Measurements from ENCODE around the gene AGK. TPM values are rescaled to one million over a fixed set of nuclear protein-coding genes. Genes with fewer than 3 reads are reported as not detected.
A peak's percentile ranks its signal among the peaks of the same experiment; 100 is the strongest.

Gene AGK, protein sequence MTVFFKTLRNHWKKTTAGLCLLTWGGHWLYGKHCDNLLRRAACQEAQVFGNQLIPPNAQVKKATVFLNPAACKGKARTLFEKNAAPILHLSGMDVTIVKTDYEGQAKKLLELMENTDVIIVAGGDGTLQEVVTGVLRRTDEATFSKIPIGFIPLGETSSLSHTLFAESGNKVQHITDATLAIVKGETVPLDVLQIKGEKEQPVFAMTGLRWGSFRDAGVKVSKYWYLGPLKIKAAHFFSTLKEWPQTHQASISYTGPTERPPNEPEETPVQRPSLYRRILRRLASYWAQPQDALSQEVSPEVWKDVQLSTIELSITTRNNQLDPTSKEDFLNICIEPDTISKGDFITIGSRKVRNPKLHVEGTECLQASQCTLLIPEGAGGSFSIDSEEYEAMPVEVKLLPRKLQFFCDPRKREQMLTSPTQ
- 10 to 100 TPM; 35.2 to 40.8 (median 39.3) TPM for polyA plus RNA-seq (ENCODE audit: insufficient read length in 4 of 4)

DNA sequence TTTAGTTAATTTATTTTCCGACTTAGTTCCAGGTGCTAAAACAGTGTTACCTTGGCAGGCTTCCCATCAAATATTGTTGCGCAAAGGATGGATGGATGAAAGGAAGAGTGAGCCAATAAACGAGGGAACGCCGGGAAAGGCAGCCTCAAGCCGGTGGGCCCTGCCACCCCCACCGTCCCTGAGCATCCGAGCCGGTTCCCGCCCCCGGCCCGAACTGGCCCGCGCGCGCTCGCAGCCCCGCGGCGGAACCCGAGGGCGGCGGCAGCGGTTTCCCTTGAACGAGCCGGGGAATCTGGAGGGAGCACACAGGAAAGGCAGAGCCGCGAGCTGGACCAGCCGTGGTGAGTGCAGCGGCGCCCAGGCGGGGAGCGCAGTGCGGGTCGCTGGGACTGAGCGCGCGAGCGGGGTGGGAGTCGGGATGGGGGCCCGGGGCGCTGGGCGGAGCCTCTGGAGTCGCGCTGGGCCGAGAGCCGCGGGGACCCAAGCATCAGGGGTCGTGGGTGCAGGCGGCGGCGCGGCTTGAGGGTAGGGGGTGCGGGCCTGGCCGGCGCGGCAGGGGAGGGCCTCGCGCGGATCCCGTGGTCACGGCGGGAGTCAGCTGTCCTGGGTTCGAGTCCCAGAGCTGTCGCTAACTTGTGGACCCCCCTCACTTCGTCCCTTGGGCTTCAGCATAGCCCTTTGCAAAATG lies at the start of gene AGK:
Gene AGK, plus strand, starts transcription at position 317 of the 688 bp plus-strand sequence. CDS start 4,057 bp downstream, outside the sequence.
- peak; percentile 58 to 68 (median 62) for DNase-seq (ENCODE audit: low read depth in 4 of 4, low spot score in 3 of 4)

DNA sequence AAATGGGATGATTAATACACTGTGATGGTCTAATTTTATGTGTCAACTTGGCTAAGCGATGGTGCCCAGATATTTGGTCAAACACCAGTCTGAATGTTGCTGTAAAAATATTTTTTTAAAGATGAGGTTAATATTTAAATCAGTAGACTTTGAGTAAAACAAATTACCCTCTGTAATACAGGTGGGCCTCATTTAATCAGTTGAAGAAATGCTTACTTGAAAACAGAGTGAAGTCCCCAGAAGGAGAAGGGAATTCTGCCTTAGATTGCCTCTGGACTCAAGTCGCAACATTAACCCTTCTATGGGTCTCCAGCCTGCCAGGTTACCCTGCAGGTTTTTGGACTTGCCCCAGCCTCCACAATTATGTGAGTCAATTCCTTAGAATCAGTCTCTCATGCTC lies 49.8 kb upstream of the AGK start:
- DNase-seq (ENCODE audit: low read depth in 4 of 4, low spot score in 3 of 4): no peak

DNA sequence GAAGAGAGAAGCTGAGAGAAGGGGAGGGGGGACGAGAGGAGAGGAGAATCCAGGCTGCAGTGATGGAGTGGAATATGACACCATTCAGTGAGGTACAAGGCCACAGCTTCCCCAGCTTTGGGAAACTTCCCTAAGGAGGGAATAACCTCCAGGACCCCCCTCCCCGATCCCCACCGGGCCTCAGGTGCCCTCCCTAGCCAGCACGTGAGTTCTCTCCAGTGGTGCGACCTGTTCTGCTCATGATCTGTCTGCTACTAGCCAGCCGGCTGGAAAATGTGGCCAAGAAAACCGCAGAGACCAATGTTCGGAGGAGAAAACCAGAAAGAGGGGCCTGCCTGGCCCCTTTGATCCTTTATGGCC lies 39.9 kb upstream of the AGK start:
- no peak for DNase-seq (ENCODE audit: low read depth in 4 of 4, low spot score in 3 of 4)

DNA sequence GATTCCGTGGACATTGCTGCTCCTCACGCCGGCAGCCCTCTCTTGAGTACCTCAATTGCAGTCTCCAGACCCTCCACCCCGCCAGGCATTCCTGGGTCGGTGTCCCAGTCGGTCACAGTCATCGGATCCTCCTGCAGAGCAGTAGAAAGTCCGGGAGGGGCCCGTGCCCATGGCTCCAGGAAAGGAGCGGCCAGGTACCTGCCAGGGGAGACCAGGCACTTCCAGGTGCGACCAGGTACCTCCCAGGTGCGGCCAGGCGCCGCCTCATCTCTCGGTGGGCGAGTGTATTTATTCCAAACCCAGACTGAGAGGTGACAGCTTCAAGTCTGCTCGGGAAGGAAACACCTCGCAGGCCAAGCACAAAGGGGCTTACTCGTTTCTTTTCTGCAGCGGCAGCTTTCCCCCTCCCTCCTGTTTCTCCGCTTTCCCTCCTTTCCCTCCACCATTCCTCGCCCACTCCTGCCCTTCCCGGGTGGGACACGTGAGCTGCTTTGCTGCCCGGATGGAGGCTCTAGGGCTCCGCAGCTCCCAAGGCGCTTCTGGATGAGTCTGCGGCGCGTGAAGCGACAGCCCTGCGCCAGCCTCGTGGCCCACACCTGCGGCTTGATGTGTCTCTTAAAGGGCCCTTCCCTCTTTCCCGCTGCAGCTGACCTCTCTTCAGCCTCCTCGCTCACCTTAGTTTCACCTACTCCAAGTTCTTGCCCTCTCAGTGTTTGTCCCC lies 39.4 kb upstream of the AGK start:
- DNase-seq (ENCODE audit: low read depth in 4 of 4, low spot score in 3 of 4): peak in 1 of 4 donors; percentile 4

DNA sequence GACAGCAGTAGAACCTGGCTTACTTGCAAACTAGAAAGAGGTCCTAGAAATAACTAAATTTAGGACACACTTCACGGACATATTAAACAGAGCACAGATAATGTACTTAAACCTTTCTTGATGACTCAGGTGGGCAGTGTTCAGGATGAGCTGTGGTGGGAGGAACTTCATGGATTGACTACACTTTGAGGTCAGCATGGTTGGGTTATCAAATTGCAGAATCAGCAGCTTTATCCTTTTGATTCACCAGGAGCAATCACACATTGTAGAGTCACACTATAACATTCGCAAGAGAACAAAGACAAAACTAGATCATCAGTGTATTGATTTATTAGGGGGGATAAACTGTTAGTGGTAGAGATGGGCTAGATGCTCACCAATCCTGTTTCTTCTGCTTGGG lies 38.6 kb upstream of the AGK start:
- DNase-seq (ENCODE audit: low read depth in 4 of 4, low spot score in 3 of 4): no peak

DNA sequence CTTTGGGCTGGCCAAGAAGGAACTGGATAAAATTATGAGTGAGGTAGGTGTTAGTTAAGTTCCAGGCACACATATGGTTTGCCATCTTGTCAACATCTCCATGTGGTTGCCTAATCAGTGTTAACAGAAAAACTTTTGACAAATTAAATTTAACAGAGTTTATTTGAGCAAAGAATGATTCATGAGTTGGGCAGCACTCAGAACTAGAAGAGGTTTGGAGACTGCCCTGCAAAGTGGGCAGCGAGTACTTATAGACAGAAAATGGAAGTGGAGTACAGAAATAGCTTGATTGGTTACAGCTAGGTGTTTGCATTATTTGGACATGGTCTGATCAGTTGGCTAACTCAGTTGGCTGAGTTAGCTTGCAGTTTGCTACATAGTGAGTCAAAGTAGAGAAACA lies 37.5 kb upstream of the AGK start:
- DNase-seq (ENCODE audit: low read depth in 4 of 4, low spot score in 3 of 4): no peak

DNA sequence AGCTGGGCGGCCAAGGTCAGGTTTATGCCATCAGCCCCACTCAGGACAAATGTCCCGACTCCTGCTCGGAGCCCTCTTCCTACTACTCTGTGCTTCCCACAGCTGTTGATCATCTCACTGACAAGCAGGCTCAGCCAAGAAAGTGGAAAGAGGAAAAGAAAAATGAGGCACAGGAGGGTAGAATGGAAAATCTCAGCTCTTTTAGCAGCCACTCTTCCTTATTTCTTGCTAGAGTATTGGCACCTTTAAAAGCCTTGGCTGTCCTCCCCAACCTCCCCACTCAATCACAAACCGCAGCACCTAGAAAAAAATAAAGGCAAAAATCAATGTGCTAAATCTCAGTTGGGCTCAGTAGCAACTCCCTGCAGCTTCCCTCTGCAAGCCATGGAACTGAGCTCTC lies 35.3 kb upstream of the AGK start:
- no peak for DNase-seq (ENCODE audit: low read depth in 4 of 4, low spot score in 3 of 4)

DNA sequence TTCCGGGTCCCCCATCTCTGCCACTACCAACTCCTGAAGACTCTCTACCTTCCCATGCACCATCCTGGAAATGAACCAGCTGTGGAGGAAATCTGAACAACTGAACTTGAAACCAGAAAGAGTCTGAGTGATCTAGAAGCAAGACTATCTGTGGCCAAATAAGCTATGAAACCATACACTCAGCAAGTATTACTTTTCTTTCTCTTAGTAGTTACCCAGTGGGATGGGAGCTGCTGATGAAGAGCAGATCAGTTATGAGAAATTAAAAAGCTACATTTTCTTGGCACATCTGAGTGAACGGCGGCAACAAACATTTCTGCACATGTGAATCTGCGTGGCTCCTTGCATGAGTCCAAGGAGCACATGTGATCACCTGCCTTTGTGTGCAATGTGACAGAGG lies 31.6 kb upstream of the AGK start:
- DNase-seq (ENCODE audit: low read depth in 4 of 4, low spot score in 3 of 4): no peak

DNA sequence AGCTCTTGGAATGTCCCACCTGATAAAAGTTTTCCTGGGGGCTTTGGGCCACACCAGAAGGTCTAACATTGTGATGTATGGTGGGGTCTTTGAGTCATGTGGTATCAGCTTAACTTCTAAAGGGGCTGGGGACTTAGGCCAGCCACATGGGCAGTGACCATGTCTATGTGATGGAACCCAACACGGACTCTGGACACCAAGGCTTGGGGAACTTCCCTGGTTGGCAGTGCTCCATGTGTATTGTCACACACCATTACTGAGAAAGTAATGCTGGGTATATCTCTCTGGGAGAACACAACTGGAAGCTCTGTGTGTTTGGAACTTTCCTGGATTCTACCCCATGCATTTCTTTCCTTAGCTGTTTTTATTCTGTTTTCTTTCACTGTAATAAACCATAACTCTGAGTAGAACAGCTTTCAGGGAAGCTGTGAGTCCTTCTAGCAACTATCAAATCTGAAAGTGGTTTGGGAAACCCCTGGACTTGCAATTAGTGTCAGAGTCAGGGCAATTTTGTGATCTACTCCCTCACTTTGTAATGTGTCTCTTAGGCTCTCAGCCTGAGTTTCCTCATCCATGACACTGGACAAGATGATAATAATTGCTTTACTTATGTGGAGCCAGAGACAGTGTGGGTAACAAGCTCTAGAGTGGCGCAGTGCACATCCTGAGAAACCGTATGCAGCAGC lies 28.4 kb upstream of the AGK start:
- DNase-seq (ENCODE audit: low read depth in 4 of 4, low spot score in 3 of 4): no peak

DNA sequence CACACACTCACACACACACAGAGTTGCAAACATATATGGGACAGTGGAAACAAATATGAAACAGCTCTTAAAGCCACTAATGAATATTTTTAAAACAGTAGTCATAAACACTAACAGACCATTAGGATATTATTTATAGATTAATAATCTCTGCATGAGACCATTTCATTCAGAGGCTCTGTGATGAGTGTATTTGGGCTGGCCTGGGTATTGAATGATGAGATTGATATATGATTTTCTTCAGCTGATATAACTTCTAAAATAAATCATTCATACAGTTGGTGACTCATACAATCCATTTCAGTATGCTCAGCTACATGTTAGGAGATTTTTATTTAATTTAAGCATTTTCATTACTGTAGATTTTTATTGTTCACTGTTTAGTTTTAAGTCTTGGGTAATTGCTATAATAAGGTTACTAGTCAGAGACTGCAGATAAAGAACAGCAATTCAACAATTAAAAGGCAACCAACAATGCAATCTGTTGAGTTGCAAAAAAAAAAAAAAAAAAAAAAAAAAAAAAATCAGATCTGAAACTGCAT lies 25.2 kb upstream of the AGK start:
- no peak for DNase-seq (ENCODE audit: low read depth in 4 of 4, low spot score in 3 of 4)

DNA sequence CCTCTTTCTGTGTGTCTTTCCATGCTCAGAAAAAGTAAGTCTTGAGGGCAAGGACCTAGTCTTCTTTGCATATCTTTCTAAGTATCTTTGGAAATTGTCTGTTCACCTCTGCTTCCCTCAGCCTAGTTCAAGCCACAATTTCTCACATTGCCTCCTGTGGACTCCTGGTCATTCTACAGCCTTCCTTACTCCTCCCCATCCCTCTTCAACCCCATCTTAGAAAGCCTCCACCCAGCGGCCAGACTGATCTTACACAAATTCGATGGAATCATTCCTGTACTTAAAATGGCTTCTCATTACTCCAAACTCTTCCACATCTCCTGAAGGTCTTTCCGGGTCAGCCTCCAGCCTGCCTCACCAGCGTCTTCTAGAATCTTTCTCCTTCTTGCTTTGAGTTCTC lies 24.1 kb upstream of the AGK start:
- DNase-seq (ENCODE audit: low read depth in 4 of 4, low spot score in 3 of 4): no peak

DNA sequence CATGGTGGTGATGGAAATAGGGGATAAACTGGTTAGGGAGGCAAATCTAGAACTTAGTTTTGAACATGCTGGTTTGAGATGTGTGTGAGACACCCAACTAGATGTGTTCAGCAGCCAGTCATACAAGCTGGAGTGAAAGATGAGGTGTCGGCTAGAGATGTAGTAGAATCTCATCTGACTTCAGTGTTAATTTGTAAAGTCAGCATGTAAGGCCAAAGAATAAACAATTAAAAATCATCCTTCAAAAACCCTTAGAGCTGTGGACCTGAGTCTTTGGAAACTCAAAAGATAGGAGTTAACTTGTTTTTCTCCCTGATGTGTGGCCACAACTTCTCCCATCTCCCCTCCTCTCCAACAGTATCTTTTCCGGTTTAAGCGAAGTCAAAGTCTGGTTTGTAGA lies 22.8 kb upstream of the AGK start:
- no peak for DNase-seq (ENCODE audit: low read depth in 4 of 4, low spot score in 3 of 4)

DNA sequence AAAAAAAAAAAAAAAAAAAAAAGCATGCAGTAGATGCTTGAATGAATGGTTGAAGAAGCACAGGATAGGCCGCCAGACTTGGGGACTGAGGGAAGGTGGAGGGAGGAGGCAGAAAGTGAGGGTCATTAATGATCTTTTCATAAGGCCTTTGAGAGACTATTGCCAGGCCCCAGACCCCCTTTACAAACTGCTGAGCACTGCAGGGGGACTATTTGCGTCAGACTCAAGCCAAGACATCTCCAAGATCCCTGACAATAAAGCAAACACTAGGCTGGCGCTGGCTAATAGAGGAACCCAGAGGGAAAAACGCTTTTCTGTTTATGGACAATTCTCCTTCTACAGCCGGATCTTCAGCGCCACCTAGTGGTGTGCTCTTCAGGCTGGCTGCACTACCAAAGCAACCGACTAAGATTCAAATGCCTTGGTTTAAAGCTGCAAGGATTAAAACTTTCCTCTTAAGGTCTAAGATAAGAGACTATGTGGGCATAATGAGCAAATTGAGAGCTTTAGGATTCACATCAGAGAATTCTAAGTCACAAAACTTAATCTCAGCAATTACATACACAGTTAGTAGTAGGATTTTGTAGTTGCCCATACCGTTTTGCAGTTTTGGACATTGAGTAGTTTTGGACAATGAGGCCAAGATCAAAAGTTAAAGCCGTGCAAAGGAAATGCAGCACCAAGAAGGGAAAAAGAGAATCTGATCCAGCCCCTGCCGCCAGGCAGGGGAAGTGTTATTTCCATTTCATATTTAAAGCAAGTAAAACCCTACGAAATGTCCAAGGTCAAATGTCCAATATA lies 17.9 kb upstream of the AGK start:
- DNase-seq (ENCODE audit: low read depth in 4 of 4, low spot score in 3 of 4): peak; percentile 64 to 78 (median 70)

DNA sequence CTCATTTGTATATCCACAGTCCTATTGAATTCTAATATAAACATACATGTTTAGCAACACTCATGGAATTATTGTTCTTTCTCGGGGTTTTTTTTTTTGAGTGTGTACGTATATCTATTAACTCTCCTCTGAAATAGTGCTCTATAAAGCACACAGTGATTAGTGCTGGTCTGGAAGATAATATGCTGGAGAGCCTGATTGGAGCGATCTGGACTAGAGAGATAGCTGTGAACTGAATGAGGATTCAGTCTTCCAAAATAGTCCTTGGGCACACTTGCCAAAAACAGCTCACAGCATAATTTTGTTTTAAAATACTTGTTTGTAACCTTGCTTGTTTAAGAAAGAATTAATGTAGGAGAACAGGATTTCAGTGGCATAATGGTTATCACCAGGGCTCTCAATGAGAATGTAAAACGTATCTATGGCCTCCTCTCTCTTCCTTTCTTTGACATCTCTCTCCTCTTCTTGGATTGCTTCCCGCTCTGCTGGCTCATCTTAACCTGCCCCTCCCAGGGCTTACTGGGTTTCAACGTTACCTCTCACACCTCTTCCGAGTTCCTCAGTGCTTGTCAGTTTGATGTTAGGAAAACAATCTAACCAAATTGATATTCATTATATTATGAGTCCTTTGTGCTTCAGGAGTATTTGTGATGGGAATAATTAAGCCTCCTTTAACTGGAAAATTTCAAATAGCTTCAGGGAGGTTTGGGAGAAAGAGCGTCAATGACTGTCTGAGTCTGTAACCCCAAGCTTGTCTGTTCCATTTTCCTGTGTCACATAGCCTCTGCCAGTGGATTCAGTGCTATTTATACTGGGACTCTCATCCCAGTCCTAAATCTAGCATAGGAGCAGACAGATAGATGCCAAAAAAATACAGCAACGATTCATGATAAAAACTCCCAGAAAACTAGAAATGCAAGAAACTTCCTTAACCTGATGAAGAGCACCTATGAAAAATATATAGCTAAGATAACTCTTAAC lies 16.2 kb upstream of the AGK start:
- DNase-seq (ENCODE audit: low read depth in 4 of 4, low spot score in 3 of 4): no peak

DNA sequence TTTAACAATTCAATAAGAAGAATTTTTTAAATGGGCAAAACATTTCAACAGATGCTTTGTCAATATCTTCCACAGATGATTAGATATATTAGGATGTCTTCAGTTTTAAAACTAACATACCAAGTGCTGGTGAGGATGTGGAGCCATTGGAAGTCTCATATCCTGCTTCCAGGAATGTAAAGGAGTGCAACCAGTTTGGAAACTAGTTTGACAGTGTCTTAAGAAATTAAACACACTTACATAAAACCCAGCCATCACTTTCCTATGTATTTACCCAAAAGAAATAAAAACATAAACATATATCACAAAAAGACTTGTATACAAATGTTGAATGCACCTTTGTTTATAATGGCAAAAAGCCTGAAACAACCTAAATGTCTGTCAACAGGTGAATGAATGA lies 13.3 kb upstream of the AGK start:
- DNase-seq (ENCODE audit: low read depth in 4 of 4, low spot score in 3 of 4): no peak

DNA sequence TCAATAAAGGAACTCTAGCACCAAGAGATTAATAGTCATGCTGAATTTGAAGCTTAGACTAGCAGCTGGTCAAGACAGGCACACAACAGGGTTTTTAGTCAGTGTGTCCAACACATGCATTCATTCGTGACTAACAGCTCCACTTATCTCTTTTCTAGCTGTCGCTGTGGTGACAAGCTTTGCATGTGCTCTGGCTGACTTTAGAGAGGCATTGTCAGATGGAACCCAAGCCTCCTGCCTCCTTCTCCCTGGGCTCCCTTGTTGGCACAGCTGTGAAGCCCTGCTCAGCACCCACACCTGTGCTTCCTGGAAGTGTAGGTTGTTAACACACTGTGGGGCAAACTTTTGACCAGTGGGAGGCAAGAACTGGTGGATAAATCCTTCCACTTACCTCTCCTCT lies 9.8 kb upstream of the AGK start:
- DNase-seq (ENCODE audit: low read depth in 4 of 4, low spot score in 3 of 4): no peak

DNA sequence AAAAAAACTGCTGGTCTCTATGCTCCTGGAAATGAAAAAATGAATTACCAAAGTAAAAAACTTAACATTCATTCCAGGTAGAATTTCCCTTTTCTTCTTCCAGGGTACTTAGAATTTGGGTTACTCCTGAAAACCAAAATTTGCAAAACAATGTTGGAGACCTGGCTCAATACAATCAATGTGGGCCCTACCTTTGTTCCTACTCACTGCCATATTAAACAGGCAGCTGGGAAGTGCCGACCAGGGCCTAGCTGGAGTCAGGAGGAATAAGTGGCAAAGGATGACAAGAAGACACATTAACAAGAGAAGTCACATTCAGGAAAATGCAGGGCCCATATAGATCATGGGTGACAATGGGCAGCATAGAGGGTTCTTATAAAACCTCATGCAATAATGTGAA lies 6.4 kb upstream of the AGK start:
- DNase-seq (ENCODE audit: low read depth in 4 of 4, low spot score in 3 of 4): no peak

DNA sequence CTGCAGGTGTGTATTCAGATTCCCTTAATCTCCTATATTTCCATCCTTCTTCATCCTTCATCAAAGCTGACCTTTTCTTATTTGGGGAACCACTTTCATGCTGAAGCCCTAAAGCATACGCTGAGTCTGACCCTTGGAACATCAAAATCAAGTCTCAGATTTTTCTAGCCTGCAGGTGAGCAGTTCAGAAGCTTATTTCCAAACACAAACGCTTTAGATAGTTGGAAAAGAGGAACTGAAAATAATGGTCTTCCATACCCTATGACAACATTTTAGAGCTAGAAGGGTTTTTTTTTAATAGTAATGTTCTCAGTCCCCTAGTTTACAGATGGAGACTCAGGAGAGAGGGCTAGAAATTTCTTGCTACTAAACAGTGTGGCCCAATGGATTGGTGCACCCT lies 1.6 kb upstream of the AGK start:
- DNase-seq (ENCODE audit: low read depth in 4 of 4, low spot score in 3 of 4): no peak

All from right renal pelvis (tissue), 4 donors.